ES-I3 (cell line): Measurements from ENCODE around the gene HIP1.
"Not testable (repeated sequence)": the region's sequence is repeated elsewhere in the genome, so short reads cannot be mapped to it uniquely, and the experiment has no call there.

ENCODE experiments used
- H3K36me3 ChIP-seq: 2 replicates; pipeline ENCODE4 v1.6.1; 2013; ENCODE audit warnings: mild to moderate bottlenecking, low read length, control low read depth, moderate library complexity; ENCODE audit not compliant: insufficient read depth
- H3K4me1 ChIP-seq: 2 replicates; pipeline ENCODE4 v1.6.1; 2013; ENCODE audit warnings: mild to moderate bottlenecking, control low read depth, low read length; ENCODE audit not compliant: insufficient read depth
- H3K9ac ChIP-seq: 2 replicates; pipeline ENCODE4 v1.6.1; 2013; ENCODE audit warnings: low read depth, mild to moderate bottlenecking, low read length, moderate library complexity
- H3K9me3 ChIP-seq: 2 replicates; pipeline ENCODE4 v1.6.1; 2013; ENCODE audit warnings: mild to moderate bottlenecking, low read length, moderate library complexity; ENCODE audit not compliant: control insufficient read depth, insufficient read depth

Gene HIP1

DNA sequence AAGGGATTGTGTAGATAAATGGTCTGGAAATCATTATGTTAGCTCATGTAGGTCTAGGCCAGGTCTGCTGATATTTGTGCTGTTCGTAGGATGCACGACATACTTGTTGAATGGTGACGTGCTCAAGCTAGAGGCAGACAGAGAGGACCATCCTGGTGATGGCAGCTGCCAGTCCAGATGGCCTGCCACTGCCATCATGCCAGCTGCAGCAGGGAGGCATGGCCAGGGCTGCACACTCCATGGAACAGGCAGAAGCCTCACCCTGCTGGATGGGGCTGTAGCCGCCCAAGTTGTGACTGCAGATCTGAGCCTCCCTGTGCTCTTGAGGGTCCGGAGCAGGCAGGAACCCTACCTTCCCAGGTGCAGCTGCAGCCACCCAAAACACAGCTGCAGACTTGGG lies 166.3 kb downstream of the HIP1 start:
- Histone ChIP-seq H3K36me3 (peaks cover 4% of the 10 kb centered on the region; the same call in 1 of the 2 replicates), H3K9ac (no peak overlapping the region), H3K4me1 (no peaks in the 10 kb centered on the region)

DNA sequence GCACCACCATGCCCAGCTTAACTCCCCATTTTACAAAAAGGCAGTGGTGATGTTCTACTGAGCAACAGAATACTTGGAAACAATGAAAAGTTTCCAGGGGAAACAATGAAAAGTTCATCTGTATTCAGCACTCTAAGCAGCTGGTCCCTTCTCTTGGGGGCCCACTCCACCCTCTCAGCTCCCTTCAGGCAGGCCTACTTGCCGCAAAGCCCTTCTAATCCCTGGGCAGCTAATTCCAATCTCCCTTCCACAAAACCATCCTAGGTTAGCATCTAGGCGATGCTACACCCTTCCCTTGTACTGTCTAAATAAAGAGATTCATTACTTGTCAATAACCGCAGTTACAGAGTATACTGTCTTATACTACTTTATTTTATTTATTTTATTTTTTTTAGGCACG lies 167.5 kb downstream of the HIP1 start:
- Histone ChIP-seq H3K36me3 (peaks cover 8% of the 10 kb centered on the region; the same call in 1 of the 2 replicates), H3K9ac (no peak overlapping the region), H3K4me1 (no peaks in the 10 kb centered on the region), H3K9me3 (no peaks in the 10 kb centered on the region)

More for the DNA sequence above, 166.3 kb downstream of the HIP1 start:
- no peaks in the 10 kb centered on the region for H3K9me3 ChIP-seq

DNA sequence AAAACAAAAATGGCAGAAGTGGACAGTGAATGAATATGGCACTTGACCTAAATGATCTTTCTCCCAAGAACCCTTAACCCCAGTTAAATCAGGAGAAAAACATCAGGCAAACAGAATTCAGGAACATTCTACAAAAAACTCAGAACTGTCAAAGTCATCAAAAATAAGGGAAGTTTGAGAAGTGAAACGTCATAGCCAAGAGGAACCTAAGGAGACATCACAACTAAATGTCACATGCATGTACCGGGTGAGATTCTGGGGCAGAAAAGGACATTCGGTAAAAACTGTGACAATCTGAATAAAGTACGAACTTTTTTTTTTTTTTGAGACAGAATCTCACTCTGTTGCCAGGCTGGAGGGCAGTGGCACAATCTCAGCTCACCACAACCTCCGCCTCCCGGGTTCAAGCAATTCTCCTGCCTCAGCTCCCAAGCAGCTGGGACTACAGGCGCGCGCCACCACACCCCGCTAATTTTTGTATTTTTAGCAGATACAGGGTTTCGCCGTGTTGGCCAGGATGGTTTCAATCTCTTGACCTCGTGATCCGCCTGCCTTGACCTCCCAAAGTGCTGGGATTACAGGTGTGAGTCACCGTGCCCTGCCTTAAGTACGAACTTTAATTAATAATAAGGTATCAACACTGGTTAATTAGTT lies 169.0 kb downstream of the HIP1 start:
- H3K4me1 ChIP-seq, H3K9ac ChIP-seq, H3K9me3 ChIP-seq: not testable (repeated sequence)
- peaks cover 13% of the 10 kb centered on the region; the same call in 1 of the 2 replicates for H3K36me3 ChIP-seq

DNA sequence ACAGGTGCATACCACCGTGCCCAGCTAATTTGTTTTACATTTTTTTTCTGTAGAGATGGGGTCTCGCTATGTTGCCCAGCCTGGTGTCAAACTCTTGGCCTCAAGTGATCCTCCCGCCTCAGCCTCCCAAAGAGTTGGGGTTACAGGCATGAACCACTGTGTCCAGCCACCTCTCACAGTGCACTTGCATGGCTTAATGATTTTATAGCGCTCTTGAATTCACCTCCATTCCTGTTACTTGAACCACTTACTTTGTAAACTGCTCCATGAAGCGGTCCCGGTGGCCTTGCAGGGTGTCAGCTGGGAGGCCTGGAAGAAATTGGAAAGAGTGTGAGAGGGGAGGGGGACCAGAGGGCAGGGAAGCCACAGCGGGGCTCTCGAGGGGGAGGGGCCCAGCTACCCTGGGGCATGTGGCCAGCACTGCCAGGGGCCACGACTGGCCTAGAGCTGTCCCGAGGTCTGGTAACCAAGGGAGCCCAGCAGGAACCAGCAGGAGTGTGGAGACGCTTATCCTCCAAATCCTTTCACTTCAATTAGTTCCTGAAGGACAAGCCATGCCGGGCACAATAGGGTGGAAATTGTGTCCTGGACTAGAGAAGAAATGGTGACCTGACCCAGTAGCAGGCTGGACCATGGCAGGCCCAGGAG lies 170.7 kb downstream of the HIP1 start:
- Histone ChIP-seq H3K9me3 (no peaks in the 10 kb centered on the region), H3K36me3 (peaks cover 13% of the 10 kb centered on the region; the same call in 1 of the 2 replicates)

DNA sequence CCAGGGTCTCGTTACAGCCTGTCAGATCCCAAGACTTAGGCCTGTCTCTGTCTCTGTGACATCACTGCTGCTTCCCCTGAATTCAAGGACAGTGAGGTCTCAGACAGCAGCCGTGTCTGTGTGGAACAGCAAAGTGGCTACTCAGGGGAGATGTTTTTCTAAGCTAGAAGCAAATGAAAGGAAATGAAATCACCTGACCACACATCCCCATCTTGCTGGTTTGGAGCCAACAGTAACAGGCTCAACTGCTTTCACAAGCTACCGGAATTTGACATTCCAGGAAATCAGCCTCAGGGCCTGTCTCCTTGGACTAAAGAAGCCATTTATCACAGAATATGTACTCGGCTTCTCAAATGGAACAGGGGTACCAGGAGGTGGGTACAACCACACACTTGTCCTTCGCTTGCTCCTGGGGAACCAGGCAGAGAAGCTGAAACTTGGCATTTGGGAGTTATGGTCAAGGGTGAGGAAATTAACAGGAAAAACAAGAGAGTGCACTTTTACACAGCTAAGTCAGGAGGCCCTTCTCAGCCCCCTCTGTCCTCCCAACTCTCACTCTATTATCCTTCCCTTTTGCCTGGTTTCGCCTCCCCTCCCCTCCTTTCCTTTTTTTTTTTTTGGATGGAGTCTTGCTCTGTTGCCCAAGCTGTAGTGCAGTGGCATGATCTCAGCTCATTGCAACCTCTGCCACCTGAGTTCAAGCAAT lies 173.5 kb downstream of the HIP1 start:
- H3K36me3 ChIP-seq, result peaks cover 27% of the 10 kb centered on the region; the same call in 1 of the 2 replicates

More for the DNA sequence above, 170.7 kb downstream of the HIP1 start:
- H3K4me1 ChIP-seq, result no peaks in the 10 kb centered on the region
- H3K9ac ChIP-seq, result no peak overlapping the region

DNA sequence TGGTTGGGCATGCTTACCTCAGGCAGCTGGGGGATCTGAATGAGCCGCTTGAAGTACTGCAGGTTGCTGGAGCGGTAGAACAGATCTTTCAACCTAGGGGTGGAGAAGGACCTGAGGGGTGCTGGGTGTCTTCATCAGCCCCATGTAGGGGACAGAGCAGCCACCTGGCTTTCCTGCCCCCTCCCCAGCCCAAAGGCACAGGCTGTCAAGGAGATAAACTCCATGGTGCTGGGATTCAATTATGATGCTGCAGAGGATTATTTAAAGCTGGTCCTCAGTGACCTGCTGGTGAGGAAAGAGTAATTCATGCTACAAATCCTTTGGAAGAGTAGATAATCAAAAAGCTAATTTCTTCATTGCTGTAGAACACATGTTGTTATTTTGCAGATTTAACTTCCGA lies 175.6 kb downstream of the HIP1 start:
- no peaks in the 10 kb centered on the region for H3K4me1 ChIP-seq
- H3K9me3 ChIP-seq, result no peaks in the 10 kb centered on the region
- peaks cover 33% of the 10 kb centered on the region for H3K36me3 ChIP-seq
- no peak overlapping the region for H3K9ac ChIP-seq

More for the DNA sequence above, 173.5 kb downstream of the HIP1 start:
- Histone ChIP-seq H3K9me3 (no peaks in the 10 kb centered on the region), H3K4me1 (no peaks in the 10 kb centered on the region), H3K9ac (no peak overlapping the region)

DNA sequence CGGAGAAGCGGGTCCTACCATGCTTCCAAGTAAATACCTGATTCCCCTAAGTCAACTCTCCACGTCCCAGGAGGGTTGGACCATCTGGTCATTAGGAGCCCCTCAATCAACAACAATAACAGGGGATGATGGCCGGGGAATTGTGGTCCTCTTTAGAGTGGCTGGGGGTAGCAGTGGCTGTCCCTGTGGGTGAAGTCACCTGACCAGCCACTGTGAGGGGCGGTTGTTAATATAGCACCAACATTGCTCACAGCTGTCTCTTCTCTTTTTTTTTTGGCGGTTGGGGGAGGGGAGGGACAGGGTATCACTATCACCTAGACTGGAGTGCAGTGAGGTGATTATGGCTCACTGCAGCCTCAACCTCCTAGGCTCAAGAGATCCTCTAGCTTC lies 178.8 kb downstream of the HIP1 start:
- Histone ChIP-seq H3K9me3 (no peaks in the 10 kb centered on the region), H3K9ac (no peak overlapping the region), H3K36me3 (peaks cover 35% of the 10 kb centered on the region), H3K4me1 (no peaks in the 10 kb centered on the region)

DNA sequence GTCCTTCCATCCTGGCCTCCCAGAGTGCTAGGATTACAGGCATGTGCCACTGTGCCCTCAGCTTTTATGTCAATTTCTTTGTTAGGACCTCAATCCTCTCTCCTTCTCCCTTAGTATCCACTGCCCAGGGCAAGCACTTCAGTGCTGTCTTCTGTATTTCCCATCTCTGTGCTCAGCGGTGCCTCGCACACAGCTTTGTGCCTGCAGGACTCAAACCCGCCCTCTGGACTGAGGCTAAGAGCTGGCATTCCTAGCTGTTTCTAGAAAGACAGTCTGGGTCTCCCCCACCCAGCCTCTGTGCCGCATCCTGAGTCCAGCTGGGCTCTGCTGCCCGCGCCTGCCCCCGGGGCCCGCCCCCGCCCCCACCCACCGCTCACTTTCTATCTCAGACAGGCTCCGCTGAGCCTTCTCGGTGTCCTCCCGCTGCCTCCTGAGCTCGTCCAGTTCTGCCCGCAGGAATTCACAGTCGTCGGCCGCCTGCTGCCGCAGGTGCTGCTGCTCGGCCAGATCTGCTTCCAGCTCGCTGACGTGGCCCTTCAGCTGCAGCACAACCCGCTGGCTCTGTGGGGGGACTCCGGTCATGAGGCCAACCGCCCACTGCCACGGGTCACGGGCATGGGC lies 179.3 kb downstream of the HIP1 start:
- H3K4me1 ChIP-seq, result no peaks in the 10 kb centered on the region
- peaks cover 38% of the 10 kb centered on the region for H3K36me3 ChIP-seq
- H3K9me3 ChIP-seq, result no peaks in the 10 kb centered on the region
- H3K9ac ChIP-seq, result no peak overlapping the region

DNA sequence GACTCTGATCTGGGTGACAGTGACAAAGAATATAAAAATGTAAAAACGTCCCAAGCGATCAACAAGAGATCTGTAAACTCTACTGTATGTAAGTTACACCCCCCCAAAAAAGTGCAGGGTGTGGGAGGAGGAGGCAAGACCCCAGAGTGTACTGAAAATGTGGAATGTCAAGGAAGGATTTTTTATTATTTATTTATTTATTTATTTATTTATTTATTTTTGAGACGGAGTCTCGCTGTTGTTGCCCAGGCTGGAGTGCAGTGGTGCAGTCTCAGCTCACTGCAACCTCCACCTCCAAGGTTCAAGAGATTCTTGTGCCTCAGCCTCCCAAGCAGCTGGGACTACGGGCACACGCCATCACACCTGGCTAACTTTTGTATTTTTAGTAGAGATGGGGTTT lies 181.9 kb downstream of the HIP1 start:
- H3K36me3 ChIP-seq, result peaks cover 40% of the 10 kb centered on the region
- H3K4me1 ChIP-seq, H3K9me3 ChIP-seq, H3K9ac ChIP-seq: not testable (repeated sequence)

DNA sequence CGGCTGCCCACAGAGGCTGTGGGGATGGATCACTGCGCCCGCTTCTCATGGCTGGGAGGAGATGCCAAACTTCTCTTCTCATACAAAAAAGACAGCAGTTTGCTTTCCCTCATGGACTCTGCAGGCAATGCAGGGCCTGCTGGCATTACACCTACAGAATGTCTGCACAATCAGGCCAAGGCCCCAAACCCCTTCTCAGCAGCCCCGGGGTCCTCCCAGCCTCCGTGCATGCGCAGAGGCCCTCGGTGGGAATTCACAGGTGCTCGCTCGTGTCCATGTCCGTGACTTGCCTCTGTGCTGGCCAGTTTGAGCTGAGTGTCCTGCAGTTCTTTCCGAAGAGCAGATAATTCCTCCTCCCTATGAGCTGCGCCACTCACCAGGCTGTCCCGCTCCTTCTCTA lies 183.0 kb downstream of the HIP1 start:
- Histone ChIP-seq H3K9me3 (no peaks in the 10 kb centered on the region), H3K9ac (no peak overlapping the region), H3K36me3 (peaks cover 34% of the 10 kb centered on the region), H3K4me1 (no peaks in the 10 kb centered on the region)

DNA sequence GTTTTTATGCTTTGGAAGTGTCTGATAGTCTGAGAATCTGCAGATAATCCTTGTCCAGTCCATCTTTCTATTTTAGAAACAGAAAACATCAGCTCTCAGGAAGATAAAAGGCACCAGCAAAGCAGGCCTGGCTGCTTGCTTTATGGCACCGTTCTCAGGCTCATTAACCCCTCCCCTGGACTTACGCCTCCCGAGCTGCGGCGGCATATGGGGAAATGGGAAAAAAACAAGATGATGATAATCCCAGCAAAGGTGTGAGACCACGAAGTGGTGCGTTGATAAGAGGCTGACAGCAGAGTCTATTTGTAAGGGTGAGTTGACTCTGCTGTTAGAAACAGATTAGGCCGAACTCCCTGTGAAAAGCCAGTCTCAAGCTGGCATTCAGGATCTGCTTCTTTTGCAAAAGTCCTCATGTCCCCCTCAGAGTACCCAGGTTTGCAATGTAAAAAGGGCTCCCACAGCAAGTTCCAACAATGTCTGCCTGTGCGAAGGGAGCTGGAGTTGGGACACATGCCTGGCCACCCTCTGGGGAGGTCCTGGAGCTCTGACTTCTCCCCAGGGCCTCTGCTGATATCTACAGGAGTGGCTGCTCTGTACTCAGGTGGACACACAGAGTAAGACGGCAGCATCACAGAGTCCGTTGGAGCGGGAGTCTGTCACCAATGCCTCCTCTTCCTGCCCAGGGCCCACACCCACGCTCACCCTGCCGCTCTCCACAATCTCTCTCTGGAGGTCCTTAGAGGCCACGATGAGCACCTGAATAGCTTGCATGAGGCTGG lies 192.3 kb downstream of the HIP1 start:
- Histone ChIP-seq H3K36me3 (peaks cover 23% of the 10 kb centered on the region), H3K9ac (no peak overlapping the region), H3K9me3 (no peaks in the 10 kb centered on the region), H3K4me1 (no peaks in the 10 kb centered on the region)

DNA sequence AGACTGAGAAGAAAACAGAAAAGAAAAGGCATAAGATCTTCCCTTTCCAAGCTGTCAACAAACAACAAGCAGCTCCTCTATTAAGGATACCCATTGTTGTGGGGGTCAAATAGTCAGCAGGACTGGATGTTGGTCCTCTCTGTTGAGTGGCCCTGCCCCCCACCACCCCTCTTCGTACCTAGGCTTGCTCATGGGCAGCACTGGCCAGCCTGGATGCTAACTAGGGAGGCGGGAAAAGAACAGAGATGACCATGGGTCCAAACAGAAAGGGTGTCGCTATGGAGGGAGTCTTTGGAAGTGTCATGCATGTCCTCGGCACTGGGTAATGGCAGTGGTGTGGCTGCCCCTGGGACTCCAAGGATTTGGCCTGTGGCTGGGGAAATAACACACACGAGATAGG lies 201.0 kb downstream of the HIP1 start:
- no peak overlapping the region for H3K9ac ChIP-seq

DNA sequence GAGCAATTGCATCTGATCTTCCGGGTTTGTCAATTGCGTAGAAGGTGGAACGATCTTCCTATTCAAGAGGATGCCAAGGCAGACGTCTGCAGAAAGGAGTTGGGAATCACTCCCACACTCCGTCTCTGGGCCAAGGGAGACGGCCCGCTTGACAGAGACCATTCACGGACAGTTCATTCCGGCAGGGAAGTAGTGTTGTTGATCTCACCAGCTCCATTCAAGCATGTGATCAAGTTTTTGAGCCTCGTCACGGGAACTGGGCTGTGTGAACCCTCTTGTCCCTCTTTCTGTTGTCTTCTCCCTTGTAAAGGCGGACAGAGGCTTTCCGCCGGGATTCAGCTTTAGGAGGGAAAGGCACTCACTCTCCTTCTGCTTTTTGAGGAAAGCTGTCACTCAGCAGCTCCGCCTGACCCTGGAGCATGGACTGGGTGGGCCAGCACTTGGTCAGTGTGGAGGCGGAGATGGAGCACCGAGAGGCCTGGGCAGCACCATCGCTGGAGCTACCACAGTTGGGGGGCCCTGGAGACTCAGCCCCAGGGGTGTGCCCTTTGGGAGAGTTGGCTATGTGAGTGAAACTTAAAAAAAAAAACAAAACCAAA lies 201.7 kb downstream of the HIP1 start:
- H3K9me3 ChIP-seq, result no peaks in the 10 kb centered on the region
- peaks cover 16% of the 10 kb centered on the region for H3K36me3 ChIP-seq
- H3K9ac ChIP-seq, result no peak overlapping the region
- no peaks in the 10 kb centered on the region for H3K4me1 ChIP-seq

More for the DNA sequence above, 201.0 kb downstream of the HIP1 start:
- no peaks in the 10 kb centered on the region for H3K4me1 ChIP-seq
- H3K9me3 ChIP-seq, result no peaks in the 10 kb centered on the region
- H3K36me3 ChIP-seq, result peaks cover 17% of the 10 kb centered on the region
